Nucleus accumbens (tissue), 56 donors: Measurements from ENCODE around the gene JAM2.

Experiments used
- DNase-seq, 56 donors: peaks; one replicate each; lab custom pipeline; 2025; lab: John Stamatoyannopoulos, UW

JAM2 gene

GRCh38 chr21:25760677-25761076 is 121.6 kb downstream of the JAM2 start:
- no peak for DNase-seq

DNA sequence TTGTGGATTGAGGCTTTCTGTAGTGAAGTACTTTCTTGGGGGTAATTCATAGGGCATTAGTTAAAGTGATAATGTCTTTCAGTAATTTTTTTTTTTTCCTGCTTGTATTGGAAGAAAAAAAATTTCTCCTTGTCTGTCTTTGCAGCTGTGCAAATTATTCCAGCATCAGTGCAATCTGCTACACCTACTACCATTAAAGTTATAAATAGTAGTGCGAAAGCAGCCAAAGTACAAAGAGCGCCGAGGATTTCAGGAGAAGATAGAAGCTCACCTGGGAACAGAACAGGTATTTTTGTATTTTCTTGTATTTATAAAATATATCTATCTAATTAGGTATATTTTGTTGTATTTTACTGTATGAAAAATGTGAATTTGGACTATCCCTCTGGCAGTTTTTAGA is 125.0 kb downstream of the JAM2 start:
- no peak for DNase-seq
